ENCODE results near the gene NRP1. TPM values are rescaled to one million over a fixed set of nuclear protein-coding genes. Genes with fewer than 3 reads are reported as not detected.

NRP1 gene
- total RNA-seq, 4 donors from 2014 or later = 40.4 to 123 (median 58.3) TPM

GRCh38 chr10:33201971-33202370 lies 132.5 kb downstream of the NRP1 start:
- no peak for DNase-seq
- intact Hi-C loops (cut with DNase I) = no loop called here
- Histone ChIP-seq H3K9me3 (no peaks in the 10 kb centered on the region), H3K4me1 (peaks cover 0 to 9% of the 10 kb centered on the region in 2 donors), H3K27ac (no peak overlapping the region), H3K36me3 (peaks cover 0 to 6% of the 10 kb centered on the region in 2 donors), H3K4me3 (replicated peaks in 1 of 3) (no peak overlapping the region), H3K27me3 (no peaks in the 10 kb centered on the region)
- 81 to 89% methylated on average over 5 of the region's 5 CpGs for WGBS, 2 donors
- TF ChIP-seq CTCF (IDR thresholded peaks at IDR 0.05) (no peak), POLR2A (IDR thresholded peaks at IDR 0.05) (no peak)

GRCh38 chr10:33201056-33201780 lies 133.2 kb downstream of the NRP1 start:
- H3K9me3 ChIP-seq = no peaks in the 10 kb centered on the region
- no peak for TF ChIP-seq CTCF (IDR thresholded peaks at IDR 0.05)
- no peak for TF ChIP-seq POLR2A (IDR thresholded peaks at IDR 0.05)
- H3K4me3 ChIP-seq (replicated peaks in 1 of 3) = no peak overlapping the region
- intact Hi-C loops (cut with DNase I) = no loop called here
- H3K27me3 ChIP-seq = no peaks in the 10 kb centered on the region
- H3K4me1 ChIP-seq = peaks cover 0 to 12% of the 10 kb centered on the region in 2 donors
- H3K27ac ChIP-seq = no peak overlapping the region
- WGBS, 2 donors = 94 to 96% methylated on average over 4 of the region's 4 CpGs
- no peak for DNase-seq
- peaks cover 0 to 3% of the 10 kb centered on the region in 2 donors for H3K36me3 ChIP-seq

- Histone ChIP-seq H3K27me3 (no peaks in the 10 kb centered on the region), H3K36me3 (no peaks in the 10 kb centered on the region), H3K9me3 (no peaks in the 10 kb centered on the region), H3K4me3 (replicated peaks in 1 of 3) (no peak overlapping the region), H3K27ac (no peak overlapping the region), H3K4me1 (peaks cover 0 to 16% of the 10 kb centered on the region in 2 donors)
- no peak for DNase-seq
- WGBS, 2 donors = 94 to 96% methylated on average over 5 of the region's 5 CpGs
- TF ChIP-seq CTCF (IDR thresholded peaks at IDR 0.05) (no peak), POLR2A (IDR thresholded peaks at IDR 0.05) (no peak)
- intact Hi-C loops (cut with DNase I) = loop anchor here (10.0 kb wide), 2 partner anchors 135 to 1445 kb away; partner anchors contain the start of gene NRP1
These were observed 134.7 kb downstream of the NRP1 start for GRCh38 chr10:33199731-33200232.

GRCh38 chr10:33198610-33199009 lies 135.9 kb downstream of the NRP1 start:
- intact Hi-C loops (cut with DNase I) = loop anchor here (10.0 kb wide), 2 partner anchors 136 to 1446 kb away; partner anchors contain the start of gene NRP1
- no peaks in the 10 kb centered on the region for H3K36me3 ChIP-seq
- H3K4me3 ChIP-seq (replicated peaks in 1 of 3) = no peak overlapping the region
- H3K4me1 ChIP-seq = peaks cover 0 to 12% of the 10 kb centered on the region in 2 donors
- 73 to 83% methylated on average over 2 of the region's 2 CpGs for WGBS, 2 donors
- TF ChIP-seq CTCF (IDR thresholded peaks at IDR 0.05) (no peak), POLR2A (IDR thresholded peaks at IDR 0.05) (no peak)
- H3K27ac ChIP-seq = no peak overlapping the region
- H3K27me3 ChIP-seq = no peaks in the 10 kb centered on the region
- DNase-seq = no peak
- H3K9me3 ChIP-seq = no peaks in the 10 kb centered on the region
